Calu3 (cell line): ENCODE results near the gene DGAT2. TPM values are rescaled to one million over a fixed set of nuclear protein-coding genes. Genes with fewer than 3 reads are reported as not detected.
A peak's percentile ranks its signal among the peaks of the same experiment; 100 is the strongest.

Source experiments
- BruUV-seq: library from RNA; stranded (reverse); fragments of 400-500 nt; replicated peaks from 2 replicates; lab custom pipeline; 2021; lab: Mats Ljungman, UMichigan
- CTCF ChIA-PET: fragments of 300-600 bp; sonication (Branson Sonifier 250); formaldehyde crosslinking; loops from one replicate; lab custom pipeline; 2022; ENCODE audit warnings: antibody characterized with exemption; lab: Charles Lee
- DNase-seq: peaks from one replicate; pipeline ENCODE4 v3.0.0; 2022
- H3K27ac Mint-ChIP-seq: one replicate; pipeline ENCODE4 v1.8.0; 2022; ENCODE audit warnings: mixed read lengths; ENCODE audit not compliant: unreplicated experiment
- H3K27me3 Mint-ChIP-seq: one replicate; pipeline ENCODE4 v1.8.0; 2022; ENCODE audit warnings: mixed read lengths; ENCODE audit not compliant: unreplicated experiment
- H3K36me3 Mint-ChIP-seq: one replicate; pipeline ENCODE4 v1.8.0; 2022; ENCODE audit warnings: mild to moderate bottlenecking, moderate library complexity, mixed read lengths; ENCODE audit not compliant: insufficient read depth, unreplicated experiment
- H3K4me1 Mint-ChIP-seq: one replicate; pipeline ENCODE4 v1.8.0; 2022; ENCODE audit warnings: mild to moderate bottlenecking, low read depth, mixed read lengths; ENCODE audit not compliant: unreplicated experiment
- H3K4me3 Mint-ChIP-seq: one replicate; pipeline ENCODE4 v1.8.0; 2022; ENCODE audit warnings: mild to moderate bottlenecking, low read depth, moderate library complexity, mixed read lengths; ENCODE audit not compliant: unreplicated experiment
- H3K9me3 Mint-ChIP-seq: one replicate; pipeline ENCODE4 v1.8.0; 2022; ENCODE audit warnings: low read depth, mixed read lengths; ENCODE audit not compliant: unreplicated experiment
- CTCF ChIP-seq: fragments of 200-600 bp; IDR thresholded peaks from one replicate; pipeline ENCODE4 v1.8.0; 2022; ENCODE audit warnings: antibody characterized with exemption; ENCODE audit not compliant: unreplicated experiment
- intact Hi-C: fragments of 100-400 bp; cut with micrococcal nuclease; formaldehyde crosslinking; loops from one replicate; pipeline ENCODE4 v1.10.0; 2022; ENCODE audit not compliant: unreplicated experiment
- total RNA-seq: library from RNA; stranded (reverse); gene quantifications from 2 replicates; pipeline ENCODE4 v1.2.3, GENCODE V29; 2022

Gene DGAT2
- total RNA-seq, 1 experiment from 2014 or later: 3.9 TPM

- DNase-seq: no peak
- H3K9me3 Mint-ChIP-seq: no peaks in the 10 kb centered on the region
- CTCF ChIA-PET: no interaction called here
- peaks cover 7% of the 10 kb centered on the region for H3K36me3 Mint-ChIP-seq
- TF ChIP-seq CTCF: no peak
- intact Hi-C loops: no loop called here
- no TSS peak for BruUV-seq
- H3K27ac Mint-ChIP-seq: no peak overlapping the region
- H3K4me3 Mint-ChIP-seq: no peak overlapping the region
- peaks cover 15% of the 10 kb centered on the region for H3K4me1 Mint-ChIP-seq
- no peaks in the 10 kb centered on the region for H3K27me3 Mint-ChIP-seq
These were observed 15.5 kb downstream of the DGAT2 start for GRCh38 chr11:75784085-75784478.

- Mint-ChIP-seq H3K27me3 (no peaks in the 10 kb centered on the region), H3K4me3 (no peak overlapping the region), H3K27ac (no peak overlapping the region), H3K36me3 (peaks cover 7% of the 10 kb centered on the region), H3K9me3 (no peaks in the 10 kb centered on the region), H3K4me1 (peaks cover 15% of the 10 kb centered on the region)
- BruUV-seq: no TSS peak
- intact Hi-C loops: no loop called here
- CTCF ChIA-PET: no interaction called here
- no peak for DNase-seq
- TF ChIP-seq CTCF: no peak
These were observed 15.9 kb downstream of the DGAT2 start for GRCh38 chr11:75784506-75784905.

GRCh38 chr11:75785187-75785586 lies 16.6 kb downstream of the DGAT2 start:
- Mint-ChIP-seq H3K9me3 (no peaks in the 10 kb centered on the region), H3K4me3 (no peak overlapping the region), H3K36me3 (peaks cover 7% of the 10 kb centered on the region), H3K27ac (no peak overlapping the region), H3K27me3 (no peaks in the 10 kb centered on the region), H3K4me1 (peaks cover 15% of the 10 kb centered on the region)
- intact Hi-C loops: no loop called here
- DNase-seq: no peak
- TF ChIP-seq CTCF: no peak
- BruUV-seq: no TSS peak
- CTCF ChIA-PET: interaction anchor here (0.6 kb wide), 1 partner anchor 42 kb away, joined by 4 read pairs; no protein-coding TSS in a partner anchor

- intact Hi-C loops: no loop called here
- peak overlapping the region; percentile 36 for H3K27ac Mint-ChIP-seq
- peaks cover 21% of the 10 kb centered on the region for H3K4me1 Mint-ChIP-seq
- peak; percentile 90 for DNase-seq
- no TSS peak for BruUV-seq
- CTCF ChIA-PET: interaction anchor here (0.5 to 1.4 kb wide), 8 partner anchors 16 to 523 kb away, joined by 3 to 4 read pairs (median 4); partner anchors contain the start of gene DGAT2
- H3K27me3 Mint-ChIP-seq: no peaks in the 10 kb centered on the region
- no peak for TF ChIP-seq CTCF
- H3K9me3 Mint-ChIP-seq: no peaks in the 10 kb centered on the region
- H3K4me3 Mint-ChIP-seq: no peak overlapping the region
- peaks cover 7% of the 10 kb centered on the region for H3K36me3 Mint-ChIP-seq
These were observed 17.6 kb downstream of the DGAT2 start for GRCh38 chr11:75786101-75786736.
